GM20000 (cell line): ENCODE results near the gene LCNL1.
"Not testable (repeated sequence)": the region's sequence is repeated elsewhere in the genome, so short reads cannot be mapped to it uniquely, and the experiment has no call there.

ENCODE experiments used
- DNase-seq: peaks from one replicate; pipeline ENCODE4 v3.0.0; 2012; ENCODE audit warnings: low spot score
- TF ChIP-seq, protein P1 (sequence below): IDR thresholded peaks from 2 replicates; pipeline ENCODE4 v1.5.1; 2012; ENCODE audit warnings: mild to moderate bottlenecking, control low read depth; ENCODE audit errors: extremely low read depth, missing control alignments

LCNL1 gene

DNA sequence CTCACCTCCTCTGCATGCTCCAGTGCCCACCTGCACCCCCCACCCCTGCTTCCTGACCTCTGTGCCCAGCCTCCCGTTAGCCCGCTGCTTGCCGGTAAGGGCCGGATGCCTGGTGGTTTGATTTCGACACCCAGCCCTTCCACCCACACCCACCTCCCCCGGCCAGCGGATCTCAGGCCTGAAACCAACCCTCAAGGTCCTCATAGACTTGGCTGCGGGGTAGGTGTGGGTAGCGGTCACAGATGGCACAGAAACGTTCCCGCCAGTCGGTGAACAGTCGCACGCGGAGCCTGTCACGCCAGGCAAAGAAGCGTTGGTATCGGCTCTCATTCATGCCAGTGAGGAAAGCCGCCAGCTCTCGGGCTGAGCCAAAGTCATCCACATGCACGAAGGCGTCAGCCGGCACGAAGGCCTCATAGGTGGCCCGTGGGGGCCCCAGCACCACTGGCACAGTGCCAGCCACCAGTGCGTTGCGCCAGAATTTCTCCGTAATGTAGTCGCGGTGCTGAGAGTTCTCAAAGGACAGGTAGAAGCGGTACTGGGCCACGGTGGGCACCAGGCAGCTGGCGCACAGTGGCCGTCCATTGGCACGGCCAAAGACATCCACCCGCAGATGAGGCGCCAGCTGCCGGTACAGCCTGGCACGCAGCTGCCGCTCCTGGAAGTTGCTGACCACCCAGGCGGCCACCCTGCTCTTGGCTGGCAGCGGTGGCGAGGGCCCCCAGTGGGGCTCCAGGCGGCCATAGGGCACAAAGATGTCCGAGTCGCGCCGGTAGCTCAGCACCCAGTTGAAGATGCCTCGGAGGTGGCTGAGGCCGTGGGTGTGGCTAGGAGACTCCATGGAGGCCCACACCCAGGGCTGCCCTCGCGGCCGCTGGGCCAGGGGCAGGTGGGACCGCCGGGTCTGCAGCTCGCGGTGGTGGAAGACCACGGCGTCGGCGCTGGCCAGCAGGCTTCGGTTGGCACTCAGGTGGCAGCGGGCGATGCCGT is 48.0 kb downstream of the LCNL1 start:
- no peak for DNase-seq

DNA sequence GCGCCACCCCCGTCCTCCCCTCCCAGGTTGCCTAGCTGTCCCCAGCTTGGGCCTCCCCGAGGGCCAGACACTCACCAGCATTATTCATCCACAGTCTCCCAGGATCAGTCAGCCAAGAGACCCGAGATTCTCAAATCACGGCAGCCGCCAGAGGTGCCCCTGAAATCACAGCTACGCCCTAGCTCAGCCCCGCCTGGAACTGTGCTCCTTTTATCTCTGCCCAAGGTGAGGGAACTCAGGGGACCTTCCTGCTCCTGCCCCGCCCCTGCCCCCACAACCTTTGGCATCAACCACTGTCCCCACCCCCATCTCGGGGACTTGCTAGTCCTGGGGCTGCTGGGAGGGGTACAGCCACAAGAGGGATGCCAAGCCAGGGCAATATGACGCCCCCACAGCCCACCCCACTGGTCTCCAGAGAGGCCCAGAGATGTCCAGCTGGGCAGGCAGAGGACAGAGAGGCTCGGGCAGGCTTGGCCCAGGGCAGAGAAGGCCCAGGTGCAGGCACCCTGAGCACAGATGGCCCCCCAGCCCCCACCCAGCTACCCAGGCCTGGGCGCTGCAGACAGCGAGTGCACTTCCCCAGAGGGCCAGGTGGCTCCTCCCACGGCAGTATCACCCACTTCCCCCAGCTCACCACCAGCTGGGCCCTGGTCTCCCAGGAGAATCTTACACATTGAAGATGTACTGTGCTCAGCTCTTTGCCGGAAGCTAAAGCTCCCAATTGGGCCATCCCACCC is 49.3 kb downstream of the LCNL1 start, which contains the start of gene FUT7:
Gene FUT7 (minus strand): TSS at position 185 of the 737 bp plus-strand sequence. CDS start 97 bp downstream, at position 88.
- DNase-seq = no peak
- TF ChIP-seq, protein P1, sequence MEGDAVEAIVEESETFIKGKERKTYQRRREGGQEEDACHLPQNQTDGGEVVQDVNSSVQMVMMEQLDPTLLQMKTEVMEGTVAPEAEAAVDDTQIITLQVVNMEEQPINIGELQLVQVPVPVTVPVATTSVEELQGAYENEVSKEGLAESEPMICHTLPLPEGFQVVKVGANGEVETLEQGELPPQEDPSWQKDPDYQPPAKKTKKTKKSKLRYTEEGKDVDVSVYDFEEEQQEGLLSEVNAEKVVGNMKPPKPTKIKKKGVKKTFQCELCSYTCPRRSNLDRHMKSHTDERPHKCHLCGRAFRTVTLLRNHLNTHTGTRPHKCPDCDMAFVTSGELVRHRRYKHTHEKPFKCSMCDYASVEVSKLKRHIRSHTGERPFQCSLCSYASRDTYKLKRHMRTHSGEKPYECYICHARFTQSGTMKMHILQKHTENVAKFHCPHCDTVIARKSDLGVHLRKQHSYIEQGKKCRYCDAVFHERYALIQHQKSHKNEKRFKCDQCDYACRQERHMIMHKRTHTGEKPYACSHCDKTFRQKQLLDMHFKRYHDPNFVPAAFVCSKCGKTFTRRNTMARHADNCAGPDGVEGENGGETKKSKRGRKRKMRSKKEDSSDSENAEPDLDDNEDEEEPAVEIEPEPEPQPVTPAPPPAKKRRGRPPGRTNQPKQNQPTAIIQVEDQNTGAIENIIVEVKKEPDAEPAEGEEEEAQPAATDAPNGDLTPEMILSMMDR = no peak

More for the DNA sequence above, 48.0 kb downstream of the LCNL1 start:
- TF ChIP-seq, protein P1 = no peak

- DNase-seq = no peak
- TF ChIP-seq, protein P1 = no peak
Observed at GRCh38 chr9:137032858-137033257, 50.1 kb downstream of the LCNL1 start.

GRCh38 chr9:137033481-137033880 is 50.7 kb downstream of the LCNL1 start:
- not testable (repeated sequence) for DNase-seq

DNA sequence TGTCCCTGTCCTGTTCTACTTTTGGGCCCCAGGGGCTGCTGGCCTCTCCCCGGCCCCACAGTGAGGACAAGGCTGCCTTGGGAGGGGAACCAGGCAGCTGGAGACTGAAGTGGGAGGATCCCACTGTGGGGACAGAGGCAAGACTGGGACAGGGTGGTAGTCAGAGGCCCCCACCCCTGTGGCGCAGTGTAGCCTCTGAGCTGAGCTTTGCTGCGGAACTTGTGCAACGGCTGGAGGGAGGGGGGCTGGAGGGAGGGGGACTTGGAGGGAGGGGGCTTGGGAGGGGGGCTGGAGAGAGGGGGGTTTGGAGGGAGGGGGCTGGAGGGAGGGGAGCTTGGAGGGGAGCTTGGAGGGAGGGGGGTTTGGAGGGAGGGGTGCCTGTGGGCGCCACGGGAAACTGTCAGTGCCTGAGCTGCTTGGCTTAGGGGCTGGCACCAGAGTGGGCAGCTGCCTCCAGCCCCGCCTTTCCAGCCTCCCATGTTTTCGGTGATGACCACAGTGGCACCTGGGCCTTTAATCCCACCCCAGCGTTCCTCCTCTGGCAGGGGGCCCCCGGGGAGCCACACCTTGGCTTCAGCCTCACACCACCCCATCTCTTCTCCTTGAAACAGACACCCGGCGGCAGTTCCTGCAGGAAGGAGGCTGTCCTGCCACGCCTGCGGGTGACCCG is 51.4 kb downstream of the LCNL1 start:
- no peak for DNase-seq
- TF ChIP-seq, protein P1 = no peak

DNA sequence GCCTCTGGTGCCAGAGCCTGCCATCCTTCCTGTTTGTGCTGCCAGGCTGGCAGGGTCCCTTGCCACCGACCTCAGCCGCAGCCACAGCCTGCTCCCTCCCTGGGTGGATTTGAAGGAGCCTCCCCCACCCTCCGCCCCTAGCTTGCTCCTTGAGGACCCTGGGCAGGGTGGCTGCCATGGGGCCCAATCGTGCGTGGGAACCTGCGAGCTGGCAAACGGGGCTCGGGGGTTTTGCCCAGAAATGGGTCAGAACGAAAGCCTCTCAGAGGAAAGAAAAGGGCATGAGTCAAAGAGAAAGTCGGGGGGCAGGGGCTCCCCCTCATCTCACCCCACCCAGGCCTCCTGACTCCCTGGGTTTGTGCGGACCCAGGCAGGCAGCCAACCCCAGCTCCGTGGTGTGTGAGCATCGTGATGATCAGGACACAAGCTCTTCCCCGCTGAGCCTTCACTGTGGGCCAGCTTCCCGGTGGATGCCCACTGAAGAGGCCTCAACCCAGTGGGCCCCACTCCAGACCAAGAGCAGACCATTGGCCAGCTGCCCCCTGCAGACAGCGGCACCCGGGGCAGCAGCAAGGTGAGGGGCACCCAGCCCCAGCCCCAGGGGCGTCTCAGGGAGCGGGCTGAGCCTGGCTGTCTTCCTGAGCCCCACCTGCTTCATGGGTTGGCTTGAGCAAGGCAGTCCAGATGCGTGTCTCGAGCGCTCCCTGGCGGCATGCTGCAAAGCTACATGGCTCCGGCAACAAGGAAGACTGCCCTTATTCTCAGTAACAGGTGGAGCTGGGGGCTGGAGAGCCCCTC is 52.1 kb downstream of the LCNL1 start:
- DNase-seq = peak; percentile 94
- TF ChIP-seq, protein P1 = peak; percentile 98
